ENCODE results near the gene MRPS11. TPM values are rescaled to one million over a fixed set of nuclear protein-coding genes. Genes with fewer than 3 reads are reported as not detected.

The MRPS11 gene
- total and polyA plus RNA-seq, 2 of the 8 experiments (the other 6 are each of a cell fraction or from before 2014, with no cell fraction given) = 41.4 to 59.2 TPM

DNA sequence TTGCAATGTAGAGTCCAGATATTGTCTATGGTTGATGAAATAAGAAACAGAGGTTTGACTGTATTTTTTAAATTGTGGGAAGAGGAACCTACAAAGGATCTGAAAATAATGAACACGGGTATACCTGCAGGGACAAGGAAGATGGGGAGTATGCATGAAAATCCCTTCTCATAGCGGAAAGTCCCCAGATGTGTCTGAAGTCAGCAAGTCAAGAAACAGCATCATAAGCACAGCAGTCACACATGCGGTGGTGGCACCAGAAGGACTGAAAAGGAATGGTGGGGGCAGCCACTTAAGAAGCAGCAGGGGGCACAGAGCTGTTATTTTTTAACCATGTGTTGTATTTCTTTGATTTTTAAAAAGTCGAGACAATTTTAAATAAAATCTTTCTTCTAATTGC, 4.7 kb downstream of the MRPS11 start:
- H3K4me1 ChIP-seq (replicated peaks in 1 of 4; ENCODE audit: control insufficient read depth in 3 of 4, insufficient read depth in 4 of 4, low read length in 3 of 4) = no peaks in the 10 kb centered on the region; a peak in 1 of 7 replicates
- H2BK5ac ChIP-seq (ENCODE audit: low read depth, low read length) = no peak overlapping the region
- DNase-seq (ENCODE audit: low read depth in 1 of 2, low spot score in 2 of 2) (no peak), FAIRE-seq (no peak)
- no peak overlapping the region for H3K14ac ChIP-seq (ENCODE audit: insufficient read length)
- no peak overlapping the region for H2BK20ac ChIP-seq (ENCODE audit: low read length)
- POLR2A ChIA-PET (ENCODE audit: partially characterized antibody) = no interaction called here
- H3K18ac ChIP-seq (ENCODE audit: extremely low read depth, low read length) = no peak overlapping the region
- no peak overlapping the region for H3K9ac ChIP-seq (replicated peaks in 1 of 4; ENCODE audit: extremely low read depth in 1 of 4, low read depth in 3 of 4, low read length in 3 of 4)
- H4K8ac ChIP-seq (ENCODE audit: extremely low read depth, insufficient read depth, low read length) = no peak overlapping the region
- peaks cover 2% of the 10 kb centered on the region; the same call in 1 of the 2 replicates for H3K23me2 ChIP-seq (ENCODE audit: low read depth, low read length)
- 87% methylated on average over 4 of the region's 4 CpGs; no CpG with 5 or more reads in 1 of the 2 experiments for WGBS, 2 experiments (ENCODE audit: extremely low coverage in 1 of 2, insufficient coverage in 1 of 2, insufficient read length in 1 of 2, insufficient replicate concordance in 2 of 2, low coverage in 1 of 2, low lambda C conversion rate in 2 of 2, missing lambda C conversion rate in 1 of 2)
- no peak overlapping the region for H3K56ac ChIP-seq (replicated peaks; ENCODE audit: insufficient read length, low read depth, low read length)
- no peaks in the 10 kb centered on the region for H3K27me3 ChIP-seq (replicated peaks in 1 of 4; ENCODE audit: control insufficient read depth in 3 of 4, extremely low read depth in 1 of 4, insufficient read depth in 3 of 4, low read length in 3 of 4)
- H3K36me3 ChIP-seq (ENCODE audit: control insufficient read depth in 2 of 4, insufficient read depth in 4 of 4, low read length in 3 of 4) = peaks cover 0 to 13% (median 12%) of the 10 kb centered on the region in 4 experiments; a peak in 6 of 8 replicates
- H2BK15ac ChIP-seq (ENCODE audit: low read length) = no peak overlapping the region
- no peak overlapping the region for H3K27ac ChIP-seq (ENCODE audit: low read depth, low read length)
- H3K79me2 ChIP-seq (ENCODE audit: control insufficient read depth in 1 of 2, insufficient read depth in 2 of 2, low read length in 2 of 2) = peaks cover 0 to 7% of the 10 kb centered on the region in 2 experiments; a peak in 1 of 4 replicates
- H4K91ac ChIP-seq (replicated peaks; ENCODE audit: insufficient read length, low read length) = no peak overlapping the region
- H3K9me3 ChIP-seq (ENCODE audit: insufficient read depth in 2 of 2, low read depth in 1 of 2, low read length in 1 of 2) = no peaks in the 10 kb centered on the region
- no peak overlapping the region for H4K5ac ChIP-seq (ENCODE audit: insufficient read length, low read depth, low read length)
- H3K23ac ChIP-seq (ENCODE audit: insufficient read length) = no peak overlapping the region
- H2BK120ac ChIP-seq (replicated peaks; ENCODE audit: low read depth, low read length) = no peak overlapping the region
- peaks cover 2 to 8% of the 10 kb centered on the region in 2 experiments for H4K20me1 ChIP-seq (replicated peaks in 1 of 2; ENCODE audit: control insufficient read depth in 1 of 2, insufficient read depth in 2 of 2, low read length in 2 of 2)
- H3K4ac ChIP-seq (replicated peaks; ENCODE audit: insufficient read length, low read depth, low read length) = no peak overlapping the region
- H3K4me3 ChIP-seq (ENCODE audit: extremely low read depth in 1 of 4, insufficient read depth in 2 of 4, low read depth in 3 of 4, low read length in 4 of 4) = no peak overlapping the region
- no peak overlapping the region for H2AFZ ChIP-seq (ENCODE audit: low read length)
- H3K79me1 ChIP-seq (ENCODE audit: low read depth, low read length) = no peaks in the 10 kb centered on the region
- CTCF ChIA-PET (ENCODE audit: partially characterized antibody) = interaction anchor here (1.9 to 3.4 kb wide), 3 partner anchors 7 to 17 kb away, joined by 7 to 14 read pairs (median 13); no protein-coding TSS in a partner anchor
- H2AK5ac ChIP-seq (ENCODE audit: low read depth, low read length) = no peak overlapping the region
- H2BK12ac ChIP-seq (ENCODE audit: low read depth, low read length) = no peak overlapping the region
- H3K4me2 ChIP-seq (ENCODE audit: insufficient read depth in 1 of 2, low read depth in 2 of 2, low read length in 2 of 2) = no peak overlapping the region
- TF ChIP-seq GABPA (IDR thresholded peaks at IDR 0.05; ENCODE audit: borderline replicate concordance, insufficient read depth, low read length) (no peak), SP2 (IDR thresholded peaks at IDR 0.05; ENCODE audit: low read length) (no peak), KDM4A (IDR thresholded peaks at IDR 0.05; ENCODE audit: low read depth, low read length, severe bottlenecking) (no peak), GTF2F1 (IDR thresholded peaks at IDR 0.05; ENCODE audit: borderline replicate concordance, low read depth, low read length) (no peak), ZNF274 (IDR thresholded peaks at IDR 0.05; ENCODE audit: borderline replicate concordance, extremely low read depth, low read length) (no peak), SP1 (IDR thresholded peaks at IDR 0.05; ENCODE audit: low read depth, low read length) (no peak), CTBP2 (IDR thresholded peaks at IDR 0.05; ENCODE audit: borderline replicate concordance, insufficient read depth, insufficient read length, low read length) (no peak), CEBPB (IDR thresholded peaks at IDR 0.05; ENCODE audit: low read depth, low read length) (no peak), RNF2 (IDR thresholded peaks at IDR 0.05; ENCODE audit: borderline replicate concordance, low read depth, low read length, missing control alignments, poor library complexity, severe bottlenecking) (no peak)
- TF ChIP-seq, protein P1, sequence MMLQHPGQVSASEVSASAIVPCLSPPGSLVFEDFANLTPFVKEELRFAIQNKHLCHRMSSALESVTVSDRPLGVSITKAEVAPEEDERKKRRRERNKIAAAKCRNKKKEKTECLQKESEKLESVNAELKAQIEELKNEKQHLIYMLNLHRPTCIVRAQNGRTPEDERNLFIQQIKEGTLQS (IDR thresholded peaks at IDR 0.05; ENCODE audit: insufficient read depth, low read depth, low read length) = no peak
- TF ChIP-seq, protein P2, sequence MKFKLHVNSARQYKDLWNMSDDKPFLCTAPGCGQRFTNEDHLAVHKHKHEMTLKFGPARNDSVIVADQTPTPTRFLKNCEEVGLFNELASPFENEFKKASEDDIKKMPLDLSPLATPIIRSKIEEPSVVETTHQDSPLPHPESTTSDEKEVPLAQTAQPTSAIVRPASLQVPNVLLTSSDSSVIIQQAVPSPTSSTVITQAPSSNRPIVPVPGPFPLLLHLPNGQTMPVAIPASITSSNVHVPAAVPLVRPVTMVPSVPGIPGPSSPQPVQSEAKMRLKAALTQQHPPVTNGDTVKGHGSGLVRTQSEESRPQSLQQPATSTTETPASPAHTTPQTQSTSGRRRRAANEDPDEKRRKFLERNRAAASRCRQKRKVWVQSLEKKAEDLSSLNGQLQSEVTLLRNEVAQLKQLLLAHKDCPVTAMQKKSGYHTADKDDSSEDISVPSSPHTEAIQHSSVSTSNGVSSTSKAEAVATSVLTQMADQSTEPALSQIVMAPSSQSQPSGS (IDR thresholded peaks at IDR 0.05; ENCODE audit: low read length) = no peak

Measured in H1 (cell line).